Fibroblast of lung (primary cell): Measurements from ENCODE around the gene MRPS26. TPM values are rescaled to one million over a fixed set of nuclear protein-coding genes. Genes with fewer than 3 reads are reported as not detected.

ENCODE experiments used
- polyA plus RNA-seq, 2 donors: library from polyadenylated mRNA; depleted of rRNA in 1 of 2; stranded (reverse) in 1 of 2; unstranded in 1 of 2; fragments of >200 nt; gene quantifications; 2 replicates each; pipeline ENCODE4 v1.2.1, GENCODE V29; 2011 to 2012; ENCODE audit warnings: missing spikeins in 1 of 2
- total RNA-seq: library from RNA; depleted of rRNA; stranded (reverse); fragments of >200 nt; gene quantifications from 2 replicates; pipeline ENCODE4 v1.2.1, GENCODE V29; 2014

The MRPS26 gene
- total and polyA plus RNA-seq, 2 donors (not counting 1 experiment from before 2014, with no cell fraction given): 16.1 to 37.0 TPM

Other genes with a start within 250 kb of the MRPS26 start
- gene CPXM1, start 245.4 kb upstream of the MRPS26 start, total RNA-seq: 0.50 and 10.3 TPM in 2 replicates
- gene CPXM1, start 245.4 kb upstream of the MRPS26 start, polyA plus RNA-seq: 0.92 and 11.2 TPM in 2 replicates
- gene C20orf141, start 231.1 kb upstream of the MRPS26 start, total RNA-seq: not detected in 2 replicates
- gene C20orf141, start 231.1 kb upstream of the MRPS26 start, polyA plus RNA-seq: 0.36 and 0.57 TPM in 2 replicates
- under 0.01 TPM in 1 of 2 replicates, not detected in the other for gene TMEM239, start 229.7 kb upstream of the MRPS26 start, total RNA-seq
- 0.03 TPM in 1 of 2 replicates, not detected in the other for gene TMEM239, start 229.7 kb upstream of the MRPS26 start, polyA plus RNA-seq
- 26.4 and 36.0 TPM in 2 replicates for gene PCED1A, start 205.4 kb upstream of the MRPS26 start, total RNA-seq
- gene PCED1A, start 205.4 kb upstream of the MRPS26 start, polyA plus RNA-seq: 10.3 and 16.4 TPM in 2 replicates
- gene VPS16, start 205.3 kb upstream of the MRPS26 start, total RNA-seq: 46.1 and 48.5 TPM in 2 replicates
- 32.2 and 32.9 TPM in 2 replicates for gene VPS16, start 205.3 kb upstream of the MRPS26 start, polyA plus RNA-seq
- 22.3 and 27.9 TPM in 2 replicates for gene PTPRA, start 172.6 kb upstream of the MRPS26 start, total RNA-seq
- 106 and 127 TPM in 2 replicates for gene PTPRA, start 172.6 kb upstream of the MRPS26 start, polyA plus RNA-seq
- not detected in 2 replicates for gene GNRH2, start 2.4 kb upstream of the MRPS26 start, total RNA-seq
- gene GNRH2, start 2.4 kb upstream of the MRPS26 start, polyA plus RNA-seq: not detected in 2 replicates
- not detected in 2 replicates for gene OXT, start 25.6 kb downstream of the MRPS26 start, total RNA-seq
- gene OXT, start 25.6 kb downstream of the MRPS26 start, polyA plus RNA-seq: not detected in 2 replicates
- not detected in 2 replicates for gene AVP, start 38.7 kb downstream of the MRPS26 start, total RNA-seq
- gene AVP, start 38.7 kb downstream of the MRPS26 start, polyA plus RNA-seq: not detected in 2 replicates
- 9.6 and 10.8 TPM in 2 replicates for gene FASTKD5, start 113.8 kb downstream of the MRPS26 start, total RNA-seq
- gene FASTKD5, start 113.8 kb downstream of the MRPS26 start, polyA plus RNA-seq: 11.9 and 12.8 TPM in 2 replicates
- gene UBOX5, start 113.8 kb downstream of the MRPS26 start, total RNA-seq: 2.1 and 3.3 TPM in 2 replicates
- gene UBOX5, start 113.8 kb downstream of the MRPS26 start, polyA plus RNA-seq: 3.6 and 3.9 TPM in 2 replicates
- 3.3 and 6.1 TPM in 2 replicates for gene LZTS3, start 127.5 kb downstream of the MRPS26 start, total RNA-seq
- 2.4 and 2.6 TPM in 2 replicates for gene LZTS3, start 127.5 kb downstream of the MRPS26 start, polyA plus RNA-seq
- gene DDRGK1, start 158.6 kb downstream of the MRPS26 start, total RNA-seq: 32.9 and 35.5 TPM in 2 replicates
- gene DDRGK1, start 158.6 kb downstream of the MRPS26 start, polyA plus RNA-seq: 37.5 and 42.4 TPM in 2 replicates
- gene ITPA, start 163.4 kb downstream of the MRPS26 start, total RNA-seq: 15.9 and 21.3 TPM in 2 replicates
- 32.2 and 37.8 TPM in 2 replicates for gene ITPA, start 163.4 kb downstream of the MRPS26 start, polyA plus RNA-seq
- gene SLC4A11, start 193.1 kb downstream of the MRPS26 start, total RNA-seq: 0.51 and 1.7 TPM in 2 replicates
- gene SLC4A11, start 193.1 kb downstream of the MRPS26 start, polyA plus RNA-seq: 0.56 and 1.1 TPM in 2 replicates